Forelimb muscle (tissue), 1 donor: ENCODE measurements around the gene SCUBE2. TPM values are rescaled to one million over a fixed set of nuclear protein-coding genes. Genes with fewer than 3 reads are reported as not detected.
"Not testable (repeated sequence)": the region's sequence is repeated elsewhere in the genome, so short reads cannot be mapped to it uniquely, and the experiment has no call there.

Experiments
- DNase-seq: peaks from one replicate; pipeline ENCODE4 v3.0.0-alpha.2; 2013; ENCODE audit warnings: low read depth
- polyA plus RNA-seq: library from polyadenylated mRNA; unstranded; fragments of 120-200 nt; gene quantifications from one replicate; pipeline ENCODE4 v1.2.1, GENCODE V29; 2013; ENCODE audit not compliant: insufficient read length

Gene SCUBE2
- polyA plus RNA-seq, 1 donor: 31.3 TPM

- peak; percentile 78 for DNase-seq
These were observed 44.9 kb downstream of the SCUBE2 start for GRCh38 chr11:9046481-9046880.

- DNase-seq: no peak
These were observed 48.9 kb downstream of the SCUBE2 start for GRCh38 chr11:9042488-9042887.

DNA sequence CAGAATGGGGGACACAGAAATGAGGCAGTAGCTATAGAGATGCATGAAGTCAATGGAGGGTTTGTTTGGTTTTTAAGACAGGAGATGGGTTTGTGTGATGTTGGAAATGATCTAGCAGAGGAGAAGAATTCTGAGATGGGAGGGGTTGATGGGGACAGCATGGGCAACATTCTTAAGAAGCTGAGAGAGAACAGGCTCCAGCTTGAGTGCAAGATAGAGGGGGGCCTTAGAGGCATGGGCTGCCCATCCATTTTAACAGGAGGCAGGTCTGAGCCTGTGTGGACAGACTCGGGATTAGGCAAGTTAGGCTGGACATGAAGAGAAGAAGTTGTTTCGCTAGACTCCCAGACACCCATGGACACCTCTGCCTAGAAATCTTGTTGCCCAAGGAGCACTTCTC is 49.7 kb downstream of the SCUBE2 start:
- no peak for DNase-seq

DNA sequence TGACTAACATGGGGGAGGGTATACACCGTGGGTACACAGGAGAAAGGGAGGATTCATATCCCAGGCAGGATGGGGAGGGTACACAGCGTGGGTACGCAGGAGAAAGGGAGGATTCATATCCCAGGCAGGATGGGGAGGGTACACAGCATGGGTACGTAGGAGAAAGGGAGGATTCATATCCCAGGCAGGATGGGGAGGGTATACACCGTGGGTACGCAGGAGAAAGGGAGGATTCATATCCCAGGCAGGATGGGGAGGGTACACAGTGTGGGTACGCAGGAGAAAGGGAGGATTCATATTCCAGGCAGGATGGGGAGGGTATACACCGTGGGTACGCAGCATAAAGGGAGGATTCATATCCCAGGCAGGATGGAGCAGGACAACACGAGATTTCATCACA is 51.0 kb downstream of the SCUBE2 start:
- no peak for DNase-seq

DNA sequence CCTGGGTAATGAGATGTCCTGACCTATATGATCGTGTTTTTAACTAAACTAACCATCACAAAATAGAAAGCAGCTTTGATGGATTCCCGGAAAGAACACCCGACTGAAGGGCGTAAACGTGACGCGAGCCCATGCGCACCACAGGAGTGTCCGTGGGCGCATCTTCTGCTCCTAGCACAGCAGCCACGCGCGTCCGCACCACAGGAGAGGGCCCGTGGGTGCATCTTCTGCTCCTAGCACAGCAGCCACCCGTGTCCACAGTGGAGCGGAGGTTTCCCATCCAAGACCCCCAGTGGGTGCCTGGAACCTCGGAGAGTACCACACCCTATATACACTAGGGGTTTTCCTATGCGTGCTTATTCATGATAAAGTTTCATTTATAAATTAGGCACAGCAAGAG is 51.5 kb downstream of the SCUBE2 start:
- no peak for DNase-seq

DNA sequence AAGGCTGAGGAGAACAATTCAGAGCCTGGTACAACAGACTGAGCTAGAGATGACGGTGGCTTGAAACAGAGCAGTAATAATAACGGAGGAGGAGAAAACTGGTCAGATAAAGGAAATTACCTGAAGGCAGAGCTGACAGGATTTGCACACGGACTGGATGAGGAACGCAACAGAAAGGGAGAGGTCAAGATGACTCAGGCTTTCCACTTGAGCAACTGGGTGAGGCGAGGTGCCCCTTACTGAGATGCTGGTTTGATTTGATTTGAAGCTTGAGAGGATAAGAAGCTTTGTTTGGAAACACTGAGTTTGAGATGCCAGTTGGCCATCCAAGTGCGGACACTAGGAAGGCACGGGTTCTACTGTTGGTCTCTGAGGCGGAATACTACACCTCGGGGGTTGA is 52.2 kb downstream of the SCUBE2 start:
- DNase-seq: no peak

DNA sequence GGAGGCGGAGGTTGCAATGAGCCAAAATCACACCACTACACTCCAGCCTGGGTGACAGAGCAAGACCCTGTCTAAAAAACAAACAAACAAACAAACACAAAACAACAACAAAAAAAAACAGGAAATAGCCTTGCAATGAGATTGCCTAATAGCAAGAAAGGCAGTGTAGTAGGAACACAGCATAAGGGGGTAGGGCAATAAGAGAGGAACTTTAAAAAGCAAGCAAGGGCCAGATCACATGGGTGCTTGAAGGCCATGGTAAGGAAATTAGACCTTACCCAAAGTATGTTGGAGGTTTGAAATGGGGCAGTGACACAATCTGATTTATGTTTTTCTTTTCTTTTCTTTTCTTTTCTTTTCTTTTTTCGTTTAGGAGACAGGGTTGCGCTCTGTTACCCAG is 52.9 kb downstream of the SCUBE2 start:
- DNase-seq: no peak

- no peak for DNase-seq
These were observed 53.4 kb downstream of the SCUBE2 start for GRCh38 chr11:9037963-9038362.

DNA sequence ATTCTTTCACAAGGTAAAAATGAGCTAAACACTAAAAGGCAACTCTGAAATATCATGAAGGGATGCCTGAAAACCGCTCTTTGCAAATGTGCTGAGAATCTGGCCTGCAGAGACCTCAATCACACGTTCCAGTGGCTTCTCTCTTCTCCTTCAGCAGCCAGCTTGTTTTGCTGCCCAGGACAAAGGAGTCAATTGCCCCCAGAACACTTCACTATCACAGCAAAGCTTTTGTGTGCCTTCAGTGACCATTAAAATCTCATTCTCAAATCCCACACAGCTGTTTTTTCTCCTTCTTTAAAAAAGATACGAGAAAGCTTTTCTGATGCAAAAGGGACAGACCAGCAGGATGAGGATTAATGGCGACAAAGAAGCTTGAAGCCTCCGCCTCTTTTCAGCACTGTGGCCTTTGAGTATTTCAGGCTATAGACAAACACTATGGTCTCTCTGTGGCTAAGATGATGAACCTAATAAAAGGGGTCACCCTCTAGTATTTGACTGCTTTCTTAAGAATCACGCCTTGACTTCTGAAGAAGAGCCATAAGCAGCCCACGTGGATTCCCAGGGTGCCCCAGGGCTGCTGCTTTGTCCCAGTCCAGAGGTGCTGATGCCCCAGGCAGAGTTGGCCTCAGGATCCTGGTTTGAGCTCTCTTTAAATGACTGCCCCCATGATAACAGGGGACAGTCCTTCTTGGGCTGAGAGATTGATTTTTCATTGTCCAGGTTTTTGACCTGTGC is 54.2 kb downstream of the SCUBE2 start:
- no peak for DNase-seq

GRCh38 chr11:9030601-9031000 is 60.8 kb downstream of the SCUBE2 start:
- no peak for DNase-seq

DNA sequence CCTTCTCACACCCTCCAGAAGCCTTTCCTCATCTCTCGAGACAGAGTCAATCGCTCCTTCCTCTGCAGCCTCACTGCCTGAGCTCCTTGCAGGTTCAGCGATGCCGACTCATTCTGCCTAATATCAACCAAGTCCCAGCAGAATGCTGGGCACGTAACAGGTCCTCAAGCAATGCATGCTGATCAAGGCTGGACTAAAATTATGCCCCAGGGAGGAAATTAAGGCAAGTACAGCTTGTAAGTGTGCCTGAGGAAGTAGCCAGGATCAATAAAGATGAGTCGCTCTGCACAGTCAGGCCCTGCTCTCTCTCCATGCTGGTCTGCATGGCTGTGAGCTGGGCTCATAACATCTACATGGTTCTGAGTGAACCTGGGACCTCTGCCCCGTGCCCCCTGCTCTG is 62.0 kb downstream of the SCUBE2 start:
- no peak for DNase-seq

DNA sequence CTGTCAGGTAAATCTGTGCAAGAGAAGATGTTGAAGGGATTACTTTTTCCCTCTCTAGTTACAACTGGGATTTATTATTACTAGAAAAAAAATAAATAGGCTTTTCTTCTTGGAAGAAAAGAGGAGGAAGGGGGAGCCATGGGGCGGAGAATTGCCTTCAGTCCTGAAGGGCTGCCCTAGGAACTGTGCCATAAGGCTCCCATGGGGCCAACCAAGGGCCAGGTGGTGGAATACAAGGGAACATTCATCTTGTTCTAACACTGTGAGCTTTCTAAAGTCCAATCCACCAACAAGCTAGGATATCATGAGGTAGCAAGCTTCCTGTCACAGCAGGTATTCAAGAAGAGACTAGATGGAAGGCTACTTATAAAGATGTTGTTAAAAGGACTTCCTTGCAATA is 62.8 kb downstream of the SCUBE2 start:
- no peak for DNase-seq

- no peak for DNase-seq
These were observed 66.1 kb downstream of the SCUBE2 start for GRCh38 chr11:9025101-9025850.

- DNase-seq: no peak
These were observed 68.3 kb downstream of the SCUBE2 start for GRCh38 chr11:9022961-9023680.

- DNase-seq: no peak
These were observed 70.5 kb downstream of the SCUBE2 start for GRCh38 chr11:9020916-9021315.

DNA sequence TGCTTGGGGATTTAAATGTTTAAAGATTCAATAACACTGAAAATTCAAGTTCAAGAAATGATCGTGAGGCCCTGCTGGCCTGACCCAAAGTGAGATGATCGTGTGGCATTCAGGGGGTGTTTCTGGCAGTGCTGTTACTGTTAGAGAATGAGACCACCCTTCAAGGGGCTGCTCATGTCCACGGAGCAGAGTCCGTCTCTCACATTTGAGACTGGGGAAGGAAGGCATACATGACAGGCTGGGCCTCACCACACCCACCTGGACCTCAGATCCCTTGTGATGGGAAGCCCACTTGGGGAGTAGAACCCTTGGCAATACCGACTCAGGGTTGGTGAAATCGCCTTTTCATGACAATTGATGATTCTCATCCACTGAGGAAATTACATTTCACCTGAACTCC is 71.5 kb downstream of the SCUBE2 start:
- DNase-seq: no peak

DNA sequence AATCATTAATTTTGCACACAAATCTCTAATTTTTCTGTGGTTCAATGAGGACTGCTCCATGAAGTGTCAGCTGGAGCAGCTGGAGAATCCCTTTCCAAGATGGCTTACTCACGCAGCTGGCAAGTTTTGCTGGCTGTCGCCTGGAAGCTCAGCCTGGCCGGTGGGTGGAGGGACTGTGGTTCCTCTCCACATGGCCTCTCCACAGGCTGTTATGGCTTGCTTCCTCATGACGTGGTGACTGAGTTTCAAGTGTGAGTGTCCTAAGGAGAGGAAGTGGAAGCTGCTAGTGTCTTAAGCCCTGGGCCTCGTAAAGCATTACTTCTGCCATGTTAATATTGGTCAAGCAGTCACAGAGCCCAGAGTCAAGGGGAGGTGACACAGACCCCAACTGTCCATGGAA is 73.6 kb downstream of the SCUBE2 start:
- DNase-seq: no peak

GRCh38 chr11:9016916-9017642 is 74.3 kb downstream of the SCUBE2 start:
- no peak for DNase-seq

DNA sequence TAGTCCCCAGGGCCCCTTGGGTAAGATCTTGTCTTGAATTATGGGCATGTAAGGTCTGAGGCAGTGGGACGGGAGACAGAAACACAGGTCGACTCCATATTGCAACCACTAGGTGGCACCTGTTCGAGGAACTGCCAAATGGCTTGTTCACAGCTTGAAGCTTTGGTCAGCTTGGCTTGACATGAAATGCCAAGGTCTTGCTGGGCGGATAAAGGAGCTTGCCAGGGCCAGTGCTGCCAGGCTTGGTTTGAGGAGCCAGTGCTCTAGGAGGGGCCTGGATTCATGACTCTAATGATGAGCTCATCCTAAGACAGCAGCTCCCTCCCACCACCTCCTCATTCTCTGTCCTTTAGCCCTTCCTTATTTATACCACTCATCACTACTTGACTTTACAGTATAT is 75.7 kb downstream of the SCUBE2 start:
- peak; percentile 62 for DNase-seq

GRCh38 chr11:9014826-9015225 is 76.6 kb downstream of the SCUBE2 start:
- no peak for DNase-seq

DNA sequence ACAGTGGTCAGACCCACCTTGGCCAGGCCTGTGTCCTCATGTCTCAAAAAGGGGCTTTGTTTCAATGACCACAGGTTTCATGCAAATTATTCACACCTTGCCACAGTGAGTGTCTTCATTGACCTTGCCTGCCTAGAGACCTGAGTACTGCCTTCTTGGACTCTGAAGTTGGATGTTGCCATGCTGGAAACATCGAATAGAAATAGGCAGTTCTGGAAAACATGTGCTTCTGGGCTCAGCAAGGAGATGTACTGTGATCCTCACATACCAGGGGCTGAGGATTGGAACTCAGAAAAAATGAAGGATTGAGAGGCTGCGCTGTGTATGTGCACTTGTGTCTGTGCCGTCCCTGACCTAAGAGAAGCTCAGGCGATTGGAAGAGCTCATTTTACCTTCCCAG is 78.0 kb downstream of the SCUBE2 start:
- no peak for DNase-seq

DNA sequence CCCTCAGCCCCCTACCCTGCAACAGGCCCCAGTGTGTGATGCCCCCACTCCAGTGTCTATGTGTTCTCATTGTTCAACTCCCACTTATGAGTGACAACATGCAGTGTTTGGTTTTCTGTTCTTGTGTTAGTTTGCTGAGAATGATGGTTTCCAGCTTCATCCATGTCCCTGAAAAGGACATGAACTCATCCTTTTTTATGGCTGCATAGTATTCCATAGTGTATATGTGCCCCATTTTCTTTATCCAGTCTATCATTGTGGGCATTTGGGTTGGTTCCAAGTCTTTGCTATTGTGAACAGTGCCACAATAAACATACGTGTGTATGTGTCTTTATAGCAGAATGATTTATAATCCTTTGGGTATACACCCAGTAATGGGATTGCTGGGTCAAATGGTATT is 81.9 kb downstream of the SCUBE2 start:
- not testable (repeated sequence) for DNase-seq
